ENCODE results near the gene EFCAB12.
"Not testable (repeated sequence)": the region's sequence is repeated elsewhere in the genome, so short reads cannot be mapped to it uniquely, and the experiment has no call there.

Gene EFCAB12

GRCh38 chr3:129363356-129363755 lies 65.1 kb downstream of the EFCAB12 start:
- not testable (repeated sequence) for DNase-seq

GRCh38 chr3:129360705-129361460 lies 67.6 kb downstream of the EFCAB12 start:
- no peak for DNase-seq

- no peak for DNase-seq
These were observed 68.2 kb downstream of the EFCAB12 start for GRCh38 chr3:129360171-129360611.

GRCh38 chr3:129358772-129359371 lies 69.6 kb downstream of the EFCAB12 start:
- DNase-seq = no peak

DNA sequence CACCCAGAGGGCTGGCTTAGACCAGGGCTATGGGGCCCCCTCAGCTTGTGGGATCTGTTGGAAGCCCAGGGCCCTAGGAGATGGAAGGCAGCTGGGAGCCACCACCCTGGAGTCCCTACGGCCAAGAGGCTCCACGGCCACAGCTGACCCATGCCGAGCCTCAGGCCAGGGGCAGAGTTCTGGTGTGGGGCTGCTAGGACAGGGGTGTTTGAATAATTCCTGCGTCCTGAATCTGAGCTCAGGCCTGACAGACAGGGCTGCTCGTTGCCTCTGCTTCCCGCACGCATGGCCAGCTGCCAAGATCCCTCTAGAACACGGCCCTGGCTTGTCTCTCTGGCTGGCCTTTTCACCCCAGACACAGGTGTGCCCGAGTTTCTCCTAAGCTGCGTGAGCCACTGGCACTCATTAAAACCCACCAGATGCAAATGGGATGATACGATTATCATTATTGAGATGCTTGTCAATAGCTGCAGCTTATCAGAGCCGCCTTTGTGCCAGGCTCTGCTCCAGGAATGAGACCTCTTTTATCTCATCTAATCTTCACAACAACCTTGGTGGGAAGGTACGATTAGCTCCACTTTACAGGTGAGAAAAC lies 70.2 kb downstream of the EFCAB12 start:
- no peak for DNase-seq

GRCh38 chr3:129357616-129358015 lies 70.8 kb downstream of the EFCAB12 start:
- no peak for DNase-seq

DNA sequence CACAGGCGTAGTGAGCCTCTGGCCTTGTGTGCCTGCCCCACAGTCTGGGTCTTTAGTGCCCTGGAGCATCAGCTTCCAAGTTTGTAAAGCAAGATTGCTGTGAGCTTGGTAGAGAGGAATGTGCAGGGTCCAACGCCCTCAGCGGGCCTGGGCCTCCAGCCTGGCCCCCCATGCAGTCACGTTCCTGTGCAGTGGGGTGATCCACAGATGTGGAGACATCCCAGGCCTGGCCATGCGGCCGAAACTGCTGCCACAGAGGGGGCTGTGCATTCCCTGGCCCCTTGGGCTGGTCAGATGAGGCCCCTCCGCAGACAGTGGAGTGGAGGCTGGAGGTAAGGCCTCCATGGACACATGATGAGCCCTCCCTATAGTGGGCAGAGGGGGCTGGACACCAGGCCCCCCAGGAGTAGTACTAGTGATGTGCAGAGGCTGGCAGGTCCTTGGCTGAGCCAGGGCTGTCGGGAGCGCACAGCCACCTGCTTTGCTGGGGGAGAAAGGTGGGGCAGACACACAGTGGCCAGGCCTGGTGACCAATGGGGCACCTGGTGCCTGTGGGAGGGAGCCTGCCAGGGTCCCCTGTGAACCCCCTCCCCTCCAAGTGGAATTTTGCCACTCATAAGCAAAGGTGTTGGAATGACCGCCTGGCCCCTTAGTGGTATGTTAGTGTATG lies 71.5 kb downstream of the EFCAB12 start:
- no peak for DNase-seq

DNA sequence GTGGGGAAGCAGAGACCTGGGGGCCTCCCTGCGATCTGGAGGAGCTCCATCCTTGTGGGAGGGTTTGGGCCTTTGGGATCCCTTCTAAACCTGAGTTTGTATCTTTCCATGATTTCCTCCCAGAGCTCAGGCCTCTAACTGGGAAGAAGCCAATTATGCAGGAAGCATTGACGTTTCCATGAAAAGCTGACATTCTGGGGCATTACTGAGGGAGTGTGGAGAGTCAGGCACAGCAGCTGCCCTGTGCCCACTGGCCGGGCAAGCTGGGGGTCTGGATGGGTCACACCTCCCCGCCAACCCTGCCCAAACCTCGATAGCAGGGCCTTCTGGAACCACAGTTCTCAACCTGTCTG lies 74.9 kb downstream of the EFCAB12 start:
- no peak for DNase-seq

- DNase-seq = no peak
These were observed 75.5 kb downstream of the EFCAB12 start for GRCh38 chr3:129352650-129353588.

- no peak for DNase-seq
These were observed 76.4 kb downstream of the EFCAB12 start for GRCh38 chr3:129352045-129352444.
